Hepatocyte (in vitro differentiated cells): ENCODE data around the gene TSACC.
"Not testable (repeated sequence)": the region's sequence is repeated elsewhere in the genome, so short reads cannot be mapped to it uniquely, and the experiment has no call there.

Experiments
- CTCF ChIP-seq: fragments of 200-600 bp; sonication (generic); IDR thresholded peaks from 2 replicates; pipeline ENCODE4 v1.5.1; 2016; ENCODE audit warnings: antibody characterized with exemption, mild to moderate bottlenecking; ENCODE audit not compliant: poor library complexity
- EZH2phosphoT487 ChIP-seq: fragments of 200-600 bp; sonication (generic); IDR thresholded peaks from one replicate; pipeline ENCODE4 v1.6.1; 2018; ENCODE audit warnings: antibody characterized with exemption, mild to moderate bottlenecking, low read depth, moderate library complexity; ENCODE audit not compliant: unreplicated experiment, severe bottlenecking

DNA sequence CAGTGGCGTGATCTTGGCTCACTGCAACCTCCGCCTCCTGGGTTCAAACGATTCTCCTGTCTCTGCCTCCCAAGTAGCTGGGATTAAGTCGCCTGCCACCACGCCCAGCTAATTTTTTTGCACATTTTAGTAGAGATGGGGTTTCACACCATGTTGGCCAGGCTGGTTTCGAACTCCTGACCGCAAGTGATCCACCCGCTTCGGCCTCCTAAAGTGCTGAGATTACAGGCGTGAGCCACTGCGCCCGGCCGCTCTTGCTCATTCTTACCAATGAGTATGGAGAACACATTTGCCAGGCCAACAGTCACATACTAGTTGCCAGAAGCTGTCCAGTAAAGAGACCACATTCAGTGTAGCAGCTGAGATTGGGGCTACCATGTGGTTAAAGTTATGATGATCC lies 14.2 kb downstream of the TSACC start:
- not testable (repeated sequence) for TF ChIP-seq CTCF, EZH2phosphoT487
